ENCODE data around the gene AQP3. TPM values are rescaled to one million over a fixed set of nuclear protein-coding genes. Genes with fewer than 3 reads are reported as not detected.

AQP3 gene
- total RNA-seq, 4 donors from 2014 or later: 1.7 to 24.2 (median 13.5) TPM

DNA sequence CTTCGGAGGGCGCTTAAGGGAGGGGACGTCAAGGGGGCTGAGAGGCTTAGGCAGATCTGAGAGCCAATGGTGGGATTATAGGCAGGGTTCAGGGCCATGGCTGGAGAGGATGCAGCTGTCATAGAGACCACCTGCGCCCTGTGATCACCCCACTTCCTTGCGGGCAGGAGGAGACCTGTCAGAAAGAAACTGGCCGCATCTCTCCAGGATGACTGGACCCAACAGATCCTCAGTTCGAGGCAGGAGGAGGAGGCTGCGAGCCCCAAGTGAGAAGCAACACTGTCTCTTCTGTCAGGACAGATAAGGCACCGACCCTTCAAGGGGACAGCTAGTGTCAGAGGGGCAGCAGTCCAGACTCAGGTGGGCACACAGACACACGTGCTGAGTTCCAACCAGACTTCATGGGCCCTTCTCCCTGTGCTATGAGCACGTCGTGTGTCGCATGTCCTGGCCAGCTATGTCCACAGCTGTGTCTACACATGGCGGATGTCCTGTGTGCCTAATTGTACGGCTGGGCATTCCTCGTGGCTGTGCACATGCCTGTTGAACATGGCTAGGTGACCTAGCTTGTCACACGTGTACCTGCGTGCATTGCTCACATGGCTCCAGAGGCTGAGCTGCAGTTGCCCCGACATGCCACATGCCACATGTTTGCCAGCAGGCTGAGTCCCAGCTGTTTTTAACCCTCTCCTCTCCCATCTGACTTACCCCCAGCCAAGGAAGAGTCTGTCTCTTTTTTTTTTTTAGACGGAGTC, 583 bp upstream of the AQP3 start:
- TF ChIP-seq, protein P1, sequence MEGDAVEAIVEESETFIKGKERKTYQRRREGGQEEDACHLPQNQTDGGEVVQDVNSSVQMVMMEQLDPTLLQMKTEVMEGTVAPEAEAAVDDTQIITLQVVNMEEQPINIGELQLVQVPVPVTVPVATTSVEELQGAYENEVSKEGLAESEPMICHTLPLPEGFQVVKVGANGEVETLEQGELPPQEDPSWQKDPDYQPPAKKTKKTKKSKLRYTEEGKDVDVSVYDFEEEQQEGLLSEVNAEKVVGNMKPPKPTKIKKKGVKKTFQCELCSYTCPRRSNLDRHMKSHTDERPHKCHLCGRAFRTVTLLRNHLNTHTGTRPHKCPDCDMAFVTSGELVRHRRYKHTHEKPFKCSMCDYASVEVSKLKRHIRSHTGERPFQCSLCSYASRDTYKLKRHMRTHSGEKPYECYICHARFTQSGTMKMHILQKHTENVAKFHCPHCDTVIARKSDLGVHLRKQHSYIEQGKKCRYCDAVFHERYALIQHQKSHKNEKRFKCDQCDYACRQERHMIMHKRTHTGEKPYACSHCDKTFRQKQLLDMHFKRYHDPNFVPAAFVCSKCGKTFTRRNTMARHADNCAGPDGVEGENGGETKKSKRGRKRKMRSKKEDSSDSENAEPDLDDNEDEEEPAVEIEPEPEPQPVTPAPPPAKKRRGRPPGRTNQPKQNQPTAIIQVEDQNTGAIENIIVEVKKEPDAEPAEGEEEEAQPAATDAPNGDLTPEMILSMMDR (IDR thresholded peaks at IDR 0.05 in 4 of 5, conservative IDR thresholded peaks at IDR 0.05 in 1 of 5): peak in 1 of 5 experiments; percentile 3
- no peak for TF ChIP-seq POLR2A (IDR thresholded peaks at IDR 0.05)
- peaks cover 5 to 6% of the 10 kb centered on the region in 2 donors for H3K4me1 ChIP-seq
- no peak overlapping the region for H3K27ac ChIP-seq
- in situ Hi-C loops (cut with MboI; ENCODE audit: low sequenced_read_pairs in 4 of 4): no loop called here
- ATAC-seq (peak; percentile 9 to 13), DNase-seq (no peak)
- H3K36me3 ChIP-seq: no peaks in the 10 kb centered on the region
- H3K4me3 ChIP-seq: peak overlapping the region; percentile 49 to 78 (median 60)
- H3K27me3 ChIP-seq: no peaks in the 10 kb centered on the region
- intact Hi-C loops (cut with DNase I; ENCODE audit: low total_unique reads): loop anchor here (10.0 kb wide), 1 partner anchor 57 kb away; no protein-coding TSS in a partner anchor
- H3K9me3 ChIP-seq: no peaks in the 10 kb centered on the region

DNA sequence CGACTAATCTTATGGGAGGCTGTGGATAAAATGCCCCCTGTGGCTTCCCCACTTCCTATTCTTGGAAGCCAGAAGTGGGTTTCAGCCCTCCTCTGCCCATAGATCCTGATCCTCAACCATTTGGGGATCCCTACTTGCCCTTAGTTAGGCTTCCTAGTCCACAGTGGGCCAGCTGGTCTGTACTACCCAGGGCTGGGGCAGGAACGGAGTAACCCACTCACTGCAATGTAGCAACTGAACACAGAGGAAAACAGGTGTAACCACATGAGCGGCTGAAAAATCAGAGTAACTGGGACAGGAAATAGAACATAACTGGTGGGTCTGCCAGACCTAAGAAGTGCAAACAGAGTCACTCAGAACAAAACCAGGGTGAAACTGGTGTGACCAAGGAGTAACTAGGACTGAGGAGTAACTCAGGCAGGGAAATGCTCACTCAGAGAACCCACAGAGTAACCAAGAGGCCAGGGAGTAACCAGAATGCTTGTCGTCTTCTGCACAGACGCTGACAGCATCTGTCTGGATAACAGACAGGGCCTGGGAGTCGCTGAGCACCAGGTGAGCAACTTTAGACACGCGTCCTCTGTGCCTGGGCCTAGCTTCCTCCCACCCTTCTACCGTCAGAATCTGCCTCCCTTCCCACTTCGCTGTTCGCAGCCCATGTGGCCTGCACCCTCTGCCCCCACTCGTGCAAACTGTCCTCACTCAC, 1.0 kb downstream of the AQP3 start:
- in situ Hi-C loops (cut with MboI; ENCODE audit: low sequenced_read_pairs in 4 of 4): no loop called here
- ATAC-seq: peak in 1 of 2 donors; percentile 15
- H3K27ac ChIP-seq: peak overlapping the region in 3 of 4 donors; percentile 47 to 64 (median 48)

DNA sequence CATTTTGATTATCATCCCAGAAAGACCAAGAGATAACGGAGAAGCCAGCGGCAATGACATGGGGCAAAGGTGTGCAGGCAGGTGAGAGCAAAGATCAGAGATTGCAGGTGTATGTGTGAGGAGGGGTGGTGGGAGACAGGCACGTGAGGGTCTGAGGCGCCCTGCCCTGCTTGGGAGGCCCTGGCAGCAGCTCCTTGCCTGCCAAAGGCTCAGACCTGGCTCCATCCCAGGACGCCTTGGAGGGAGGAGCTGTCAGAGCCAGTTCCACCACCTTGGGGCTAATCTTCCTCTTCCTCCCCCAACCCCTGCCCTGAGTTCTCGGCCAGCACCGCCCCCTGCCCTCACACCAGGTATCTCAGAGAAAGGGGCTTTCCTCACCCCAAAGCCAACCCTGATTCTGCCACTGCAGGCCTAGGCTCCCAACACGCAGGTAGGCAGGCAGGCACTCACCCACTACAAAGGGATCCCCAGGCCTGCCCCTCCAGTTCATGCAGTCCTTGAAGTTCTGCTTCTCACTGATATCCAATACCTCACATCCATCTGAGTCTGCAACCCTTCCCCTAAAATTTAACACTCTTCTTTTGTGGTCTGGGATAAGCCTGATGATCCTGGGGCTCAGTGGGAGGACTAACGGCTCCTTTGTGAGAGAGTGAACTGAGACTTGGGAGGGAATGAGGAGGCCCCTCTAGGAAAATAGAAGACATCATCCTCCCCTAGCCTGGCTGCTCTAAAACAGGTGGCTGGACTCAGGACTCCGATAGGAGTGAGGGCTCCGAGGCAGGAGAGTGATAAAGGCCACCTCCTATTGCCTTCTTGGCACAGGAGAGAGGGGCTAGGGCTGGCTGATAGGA, 1.8 kb downstream of the AQP3 start:
- DNase-seq: no peak

More for the DNA sequence above, 1.0 kb downstream of the AQP3 start:
- Histone ChIP-seq H3K4me3 (peak overlapping the region; percentile 49 to 78 (median 60)), H3K4me1 (peaks cover 5 to 6% of the 10 kb centered on the region in 2 donors), H3K27me3 (no peaks in the 10 kb centered on the region), H3K36me3 (no peaks in the 10 kb centered on the region), H3K9me3 (no peaks in the 10 kb centered on the region)
- intact Hi-C loops (cut with DNase I; ENCODE audit: low total_unique reads): loop anchor here (10.0 kb wide), 1 partner anchor 58 kb away; no protein-coding TSS in a partner anchor
- DNase-seq: no peak
- TF ChIP-seq POLR2A (IDR thresholded peaks at IDR 0.05): no peak
- TF ChIP-seq, protein P1 (IDR thresholded peaks at IDR 0.05 in 4 of 5, conservative IDR thresholded peaks at IDR 0.05 in 1 of 5): no peak

More for the DNA sequence above, 1.8 kb downstream of the AQP3 start:
- Histone ChIP-seq H3K9me3 (no peaks in the 10 kb centered on the region), H3K4me1 (peaks cover 5 to 6% of the 10 kb centered on the region in 2 donors), H3K27me3 (no peaks in the 10 kb centered on the region), H3K36me3 (no peaks in the 10 kb centered on the region), H3K4me3 (no peak overlapping the region), H3K27ac (no peak overlapping the region)
- TF ChIP-seq, protein P1 (IDR thresholded peaks at IDR 0.05 in 4 of 5, conservative IDR thresholded peaks at IDR 0.05 in 1 of 5): no peak
- TF ChIP-seq POLR2A (IDR thresholded peaks at IDR 0.05): no peak
- in situ Hi-C loops (cut with MboI; ENCODE audit: low sequenced_read_pairs in 4 of 4): no loop called here
- intact Hi-C loops (cut with DNase I; ENCODE audit: low total_unique reads): loop anchor here (10.0 kb wide), 1 partner anchor 59 kb away; no protein-coding TSS in a partner anchor
- ATAC-seq: no peak

Measured in gastrocnemius medialis (tissue), 4 donors.